Osteocyte (in vitro differentiated cells): ENCODE data around the gene COTL1. TPM values are rescaled to one million over a fixed set of nuclear protein-coding genes. Genes with fewer than 3 reads are reported as not detected.

Experiments
- DNase-seq: peaks from one replicate; pipeline ENCODE4 v3.0.0; 2021; ENCODE audit warnings: mixed read lengths; ENCODE audit not compliant: unreplicated experiment; ENCODE audit errors: extremely low spot score
- H3K27ac Mint-ChIP-seq: one replicate; pipeline ENCODE4 v1.8.0; 2021; ENCODE audit warnings: mild to moderate bottlenecking, mixed read lengths; ENCODE audit not compliant: unreplicated experiment
- H3K27me3 Mint-ChIP-seq: one replicate; pipeline ENCODE4 v1.8.0; 2021; ENCODE audit warnings: mixed read lengths; ENCODE audit not compliant: unreplicated experiment
- H3K36me3 Mint-ChIP-seq: one replicate; pipeline ENCODE4 v1.8.0; 2021; ENCODE audit warnings: mixed read lengths; ENCODE audit not compliant: unreplicated experiment
- H3K4me1 Mint-ChIP-seq: one replicate; pipeline ENCODE4 v1.8.0; 2021; ENCODE audit warnings: mixed read lengths; ENCODE audit not compliant: unreplicated experiment
- H3K4me3 Mint-ChIP-seq: one replicate; pipeline ENCODE4 v1.8.0; 2021; ENCODE audit warnings: mild to moderate bottlenecking, moderate library complexity, mixed read lengths; ENCODE audit not compliant: unreplicated experiment
- H3K9me3 Mint-ChIP-seq: one replicate; pipeline ENCODE4 v1.8.0; 2021; ENCODE audit warnings: mixed read lengths; ENCODE audit not compliant: unreplicated experiment
- long read RNA-seq: library from polyadenylated mRNA; unstranded; transcript quantifications from one replicate; pipeline ENCODE4 v2.0.0, GENCODE V29; 2021
- total RNA-seq: library from RNA; stranded (reverse); gene quantifications from 2 replicates; pipeline ENCODE4 v1.2.1, GENCODE V29; 2021
- TF ChIP-seq, protein P1 (sequence below): fragments of 200-600 bp; sonication (generic); IDR thresholded peaks from 2 replicates; pipeline ENCODE4 v1.5.0; 2021; ENCODE audit warnings: antibody characterized with exemption, mild to moderate bottlenecking, moderate library complexity

COTL1 gene, protein sequence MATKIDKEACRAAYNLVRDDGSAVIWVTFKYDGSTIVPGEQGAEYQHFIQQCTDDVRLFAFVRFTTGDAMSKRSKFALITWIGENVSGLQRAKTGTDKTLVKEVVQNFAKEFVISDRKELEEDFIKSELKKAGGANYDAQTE
- 102 and 103 TPM in 2 replicates for total RNA-seq
- long read RNA-seq, transcript COTL1-201 (4 exons, 1,843 nt): major isoform, 18 of 27 reads
- long read RNA-seq, partial matches to known transcripts: 1 of 27 reads
- long read RNA-seq, other reads (novel, unspliced or antisense): 8 of 27 reads

DNA sequence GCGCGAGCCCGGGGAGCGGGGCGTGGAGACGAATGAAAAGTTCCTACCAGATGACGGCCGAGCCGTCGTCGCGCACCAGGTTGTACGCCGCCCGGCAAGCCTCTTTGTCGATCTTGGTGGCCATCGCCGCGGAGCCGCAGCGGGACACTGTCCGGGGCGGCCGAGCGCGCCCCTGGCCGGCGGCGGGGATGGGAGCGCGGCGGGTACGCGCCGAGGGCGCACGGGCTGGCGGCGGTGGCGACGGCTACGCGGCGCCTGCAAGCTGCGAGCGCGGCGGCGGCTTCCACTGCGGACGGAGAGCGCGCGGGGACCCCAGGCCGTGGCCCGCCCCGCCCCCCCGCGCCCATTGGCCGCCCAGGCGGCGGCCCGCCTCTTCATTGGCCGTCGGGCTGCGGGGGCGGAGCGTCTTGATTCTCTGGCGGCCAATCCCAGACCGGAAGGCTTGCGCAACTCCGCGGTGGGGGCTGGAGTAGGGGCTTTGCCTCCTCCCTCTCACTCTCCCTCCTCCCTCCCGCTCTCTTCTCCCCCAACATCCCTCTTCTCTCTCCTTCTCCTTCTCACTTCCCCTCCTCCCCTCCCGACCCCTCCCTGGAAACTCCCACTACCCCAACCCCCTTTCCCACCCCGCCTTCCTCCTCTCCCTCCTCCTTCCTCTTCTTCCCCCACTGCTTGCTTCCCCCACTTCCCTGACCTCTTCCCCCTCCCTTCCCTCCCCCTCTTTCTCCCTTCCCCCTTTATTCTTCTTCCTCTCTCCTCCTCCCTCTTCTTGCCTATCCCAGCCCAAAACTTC, at the start of gene COTL1:
Gene COTL1, minus strand, starts transcription at position 288 of the 790 bp plus-strand sequence. Its CDS starts 164 bp downstream, at position 124.
- TF ChIP-seq, protein P1, sequence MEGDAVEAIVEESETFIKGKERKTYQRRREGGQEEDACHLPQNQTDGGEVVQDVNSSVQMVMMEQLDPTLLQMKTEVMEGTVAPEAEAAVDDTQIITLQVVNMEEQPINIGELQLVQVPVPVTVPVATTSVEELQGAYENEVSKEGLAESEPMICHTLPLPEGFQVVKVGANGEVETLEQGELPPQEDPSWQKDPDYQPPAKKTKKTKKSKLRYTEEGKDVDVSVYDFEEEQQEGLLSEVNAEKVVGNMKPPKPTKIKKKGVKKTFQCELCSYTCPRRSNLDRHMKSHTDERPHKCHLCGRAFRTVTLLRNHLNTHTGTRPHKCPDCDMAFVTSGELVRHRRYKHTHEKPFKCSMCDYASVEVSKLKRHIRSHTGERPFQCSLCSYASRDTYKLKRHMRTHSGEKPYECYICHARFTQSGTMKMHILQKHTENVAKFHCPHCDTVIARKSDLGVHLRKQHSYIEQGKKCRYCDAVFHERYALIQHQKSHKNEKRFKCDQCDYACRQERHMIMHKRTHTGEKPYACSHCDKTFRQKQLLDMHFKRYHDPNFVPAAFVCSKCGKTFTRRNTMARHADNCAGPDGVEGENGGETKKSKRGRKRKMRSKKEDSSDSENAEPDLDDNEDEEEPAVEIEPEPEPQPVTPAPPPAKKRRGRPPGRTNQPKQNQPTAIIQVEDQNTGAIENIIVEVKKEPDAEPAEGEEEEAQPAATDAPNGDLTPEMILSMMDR: no peak
- Mint-ChIP-seq H3K27me3 (no peaks in the 10 kb centered on the region), H3K27ac (peak within 1 kb of the TSS; percentile 73), H3K4me1 (peaks cover 55% of the 10 kb centered on the region), H3K4me3 (peak within 1 kb of the TSS; percentile 90), H3K9me3 (no peaks in the 10 kb centered on the region), H3K36me3 (peaks cover 4% of the 10 kb centered on the region)
- peak; percentile 98 for DNase-seq

DNA sequence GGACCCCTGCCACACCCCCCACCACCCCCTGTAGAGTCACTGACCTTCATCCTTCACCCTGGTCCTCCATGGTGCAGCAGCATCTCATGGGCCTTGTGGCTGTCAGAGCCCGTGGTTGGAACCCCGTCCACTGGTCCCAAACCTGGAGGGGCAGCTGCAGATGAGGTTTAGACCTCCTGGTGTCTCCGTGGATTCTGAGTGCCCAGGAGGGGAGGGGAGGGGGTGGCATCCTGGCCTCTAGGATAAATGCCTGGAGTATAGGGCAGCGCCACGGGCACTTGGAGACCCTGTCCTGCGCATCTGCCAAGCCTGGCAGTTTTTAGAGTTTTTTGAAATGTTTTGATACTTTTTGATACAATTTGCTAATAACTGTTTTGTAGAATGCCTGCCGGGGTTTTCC, 48.0 kb upstream of the COTL1 start:
- Mint-ChIP-seq H3K4me1 (no peaks in the 10 kb centered on the region), H3K4me3 (no peak overlapping the region), H3K27ac (no peak overlapping the region), H3K27me3 (no peaks in the 10 kb centered on the region), H3K9me3 (no peaks in the 10 kb centered on the region), H3K36me3 (peaks cover 39% of the 10 kb centered on the region)
- DNase-seq: no peak
- TF ChIP-seq, protein P1: no peak

DNA sequence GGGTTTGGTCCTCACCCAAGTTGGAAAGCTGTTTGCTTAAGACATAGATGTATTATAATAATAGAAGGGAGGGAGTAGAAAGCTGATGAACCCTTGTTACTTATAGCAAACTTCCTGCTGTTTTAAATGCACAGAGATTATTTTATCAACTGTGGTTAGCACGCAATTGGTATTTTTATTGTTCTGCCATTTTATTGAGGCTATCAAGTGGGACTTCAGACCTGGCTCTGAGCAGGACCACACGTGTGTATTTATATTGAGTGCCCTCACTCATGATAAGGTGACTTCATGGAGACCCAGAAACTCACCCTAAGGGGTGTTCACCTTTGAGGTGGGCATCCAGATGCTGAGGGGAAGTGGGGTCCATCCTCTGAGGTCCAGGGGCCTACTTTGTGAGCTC, 47.5 kb upstream of the COTL1 start:
- Mint-ChIP-seq H3K4me3 (no peak overlapping the region), H3K27ac (no peak overlapping the region), H3K4me1 (no peaks in the 10 kb centered on the region), H3K9me3 (no peaks in the 10 kb centered on the region), H3K27me3 (no peaks in the 10 kb centered on the region), H3K36me3 (peaks cover 40% of the 10 kb centered on the region)
- DNase-seq: no peak
- TF ChIP-seq, protein P1: no peak

DNA sequence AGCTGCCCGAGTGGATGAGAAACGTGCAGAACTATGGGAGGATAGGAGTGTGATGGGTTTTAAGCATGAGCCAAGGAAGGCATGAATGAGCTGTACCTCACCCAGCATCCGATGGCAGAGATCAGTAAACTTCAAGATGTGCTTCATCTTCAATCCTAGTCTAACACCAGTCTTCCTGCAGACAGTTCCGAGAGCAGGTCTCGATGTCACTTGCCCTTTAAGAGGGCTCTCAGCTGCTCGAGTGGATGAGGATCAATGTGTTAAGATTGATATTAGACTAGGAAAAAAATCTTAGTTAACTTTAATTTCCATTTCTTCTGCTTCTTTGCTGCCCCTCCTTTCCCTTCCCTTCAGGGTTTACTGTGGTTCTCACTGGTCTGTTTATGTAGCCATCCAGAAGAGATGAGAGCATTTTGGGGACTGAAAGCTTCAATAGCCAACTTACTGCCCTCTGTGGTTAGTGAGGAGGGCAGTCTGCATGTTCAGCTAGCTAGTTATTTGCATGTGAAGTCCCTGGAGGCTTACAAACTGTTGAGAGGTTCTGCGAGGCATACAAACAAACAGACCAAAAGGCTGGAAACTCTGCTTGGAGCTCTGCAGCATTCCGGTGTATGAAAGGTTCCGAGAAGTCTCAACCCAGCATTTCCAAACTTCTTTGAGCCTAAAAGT, 45.7 kb upstream of the COTL1 start:
- no peak overlapping the region for H3K27ac Mint-ChIP-seq
- no peak for DNase-seq
- H3K9me3 Mint-ChIP-seq: no peaks in the 10 kb centered on the region
- TF ChIP-seq, protein P1: no peak
- H3K36me3 Mint-ChIP-seq: peaks cover 51% of the 10 kb centered on the region
- H3K27me3 Mint-ChIP-seq: no peaks in the 10 kb centered on the region
- no peak overlapping the region for H3K4me3 Mint-ChIP-seq
- H3K4me1 Mint-ChIP-seq: no peaks in the 10 kb centered on the region

DNA sequence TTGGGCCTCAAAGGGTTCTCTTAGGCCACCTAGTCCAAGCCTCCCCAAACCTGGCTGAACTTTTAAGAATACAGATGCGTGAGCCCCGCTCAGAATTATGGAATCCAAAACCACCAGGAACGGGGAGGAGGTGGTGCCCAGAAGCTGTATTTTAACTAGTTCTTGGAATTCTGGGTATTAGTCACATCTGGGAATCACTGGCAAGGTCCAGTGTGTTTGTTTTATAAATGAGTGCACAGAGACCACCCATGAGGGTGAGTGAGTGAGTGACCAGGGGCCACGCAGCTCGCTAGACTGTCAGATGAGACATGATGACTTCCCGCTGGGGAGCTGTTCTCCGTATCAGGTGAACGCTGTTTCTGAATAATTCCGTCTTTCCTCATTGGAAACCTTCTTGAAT, 44.6 kb upstream of the COTL1 start:
- TF ChIP-seq, protein P1: no peak
- Mint-ChIP-seq H3K9me3 (no peaks in the 10 kb centered on the region), H3K36me3 (peaks cover 59% of the 10 kb centered on the region), H3K27ac (no peak overlapping the region), H3K27me3 (no peaks in the 10 kb centered on the region), H3K4me1 (no peaks in the 10 kb centered on the region), H3K4me3 (no peak overlapping the region)
- DNase-seq: no peak
